GM21717 (cell line): ENCODE measurements around the gene CD70.
"Not testable (repeated sequence)": the region's sequence is repeated elsewhere in the genome, so short reads cannot be mapped to it uniquely, and the experiment has no call there.

Source experiments
- ATAC-seq: cut with Tn5 transposase; IDR thresholded peaks from one replicate; pipeline ENCODE4 v1.9.1; 2021; ENCODE audit warnings: mild to moderate bottlenecking, moderate library complexity; ENCODE audit not compliant: unreplicated experiment

Gene CD70

GRCh38 chr19:6590827-6591319 is at the start of gene CD70:
TSS of gene CD70 (minus strand) at chr19:6591150. CDS start at chr19:6591002, 148 bp downstream.
- ATAC-seq: no peak

DNA sequence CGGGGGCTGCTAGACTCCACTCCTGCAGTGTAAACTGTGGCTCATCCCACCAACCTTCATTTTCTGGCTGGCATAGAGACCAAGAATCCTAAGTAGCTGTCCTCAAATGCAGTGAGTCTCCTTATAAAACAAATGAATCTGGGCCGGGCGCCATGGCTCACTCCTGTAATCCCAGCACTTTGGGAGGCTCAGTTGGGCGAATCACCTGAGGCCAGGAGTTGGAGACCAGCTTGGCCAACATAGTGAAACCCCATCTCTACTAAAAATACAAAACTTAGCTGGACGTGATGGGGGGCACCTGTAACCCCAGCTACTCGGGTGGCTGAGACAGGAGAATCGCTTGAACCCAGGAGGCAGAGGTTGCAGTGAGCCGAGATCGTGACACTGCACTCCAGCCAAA is 49.4 kb upstream of the CD70 start:
- ATAC-seq: not testable (repeated sequence)

DNA sequence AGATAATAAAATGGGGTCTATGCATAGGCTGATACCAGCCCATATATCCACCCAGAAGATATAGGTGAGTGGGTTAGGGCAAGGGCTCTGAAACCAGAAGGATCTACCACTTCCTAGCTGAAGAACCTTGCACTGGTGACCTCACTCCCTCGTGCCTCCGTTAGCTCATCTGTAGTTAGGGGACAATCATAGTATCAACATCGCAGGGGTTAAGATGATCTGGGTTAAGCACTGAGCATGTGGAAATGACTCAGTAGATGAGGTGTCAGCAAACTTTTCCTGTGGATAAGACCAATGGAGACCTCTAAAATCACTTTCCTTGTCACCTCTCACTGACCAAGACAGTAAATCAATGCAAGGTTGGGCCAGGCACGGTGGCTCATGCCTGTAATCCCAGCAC is 48.5 kb upstream of the CD70 start:
- no peak for ATAC-seq

DNA sequence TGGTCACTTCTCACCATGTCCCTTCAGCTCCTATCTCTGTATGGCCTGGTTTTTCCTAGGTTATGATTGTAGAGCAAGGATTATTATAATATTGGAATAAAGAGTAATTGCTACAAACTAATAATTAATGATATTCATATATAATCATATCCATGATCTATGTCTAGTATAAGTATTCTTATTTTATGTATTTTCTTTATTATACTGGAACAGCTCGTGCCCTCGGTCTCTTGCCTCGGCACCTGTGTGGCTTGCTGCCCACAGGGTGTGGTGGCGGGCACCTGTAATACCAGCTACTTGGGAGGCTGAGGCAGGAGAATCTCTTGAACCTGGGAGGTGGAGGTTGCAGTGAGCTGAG is 42.5 kb upstream of the CD70 start:
- ATAC-seq: not testable (repeated sequence)

DNA sequence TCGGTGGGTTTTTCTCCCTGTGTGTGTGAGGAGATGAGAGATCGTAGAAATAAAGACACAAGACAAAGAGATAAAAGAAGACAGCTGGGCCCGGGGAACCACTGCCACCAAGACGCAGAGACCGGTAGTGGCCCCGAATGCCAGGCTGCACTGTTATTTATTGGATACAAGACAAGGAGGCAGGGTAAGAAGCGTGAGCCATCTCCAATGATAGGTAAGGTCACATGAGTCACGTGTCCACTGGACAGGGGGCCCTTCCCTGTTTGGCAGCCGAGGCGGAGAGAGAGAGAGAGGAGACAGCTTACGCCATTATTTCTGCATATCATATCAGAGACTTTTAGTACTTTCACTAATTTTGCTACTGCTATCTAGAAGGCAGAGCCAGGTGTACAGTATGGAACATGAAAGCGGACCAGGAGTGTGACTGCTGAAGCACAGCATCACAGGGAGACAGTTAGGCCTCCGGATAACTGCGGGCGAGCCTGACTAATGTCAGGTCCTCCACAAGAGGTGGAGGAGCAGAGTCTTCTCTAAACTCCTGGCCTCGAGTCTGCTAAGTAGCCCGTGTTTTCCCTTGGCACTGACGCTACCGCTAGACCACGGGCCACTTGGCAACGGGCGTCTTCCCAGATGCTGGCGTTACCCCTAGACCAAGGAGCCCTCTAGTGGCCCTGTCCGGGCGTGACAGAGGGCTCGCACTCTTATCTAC is 42.0 kb upstream of the CD70 start:
- not testable (repeated sequence) for ATAC-seq

GRCh38 chr19:6632002-6632621 is 41.2 kb upstream of the CD70 start:
- ATAC-seq: no peak

GRCh38 chr19:6626764-6627163 is 35.8 kb upstream of the CD70 start:
- no peak for ATAC-seq

DNA sequence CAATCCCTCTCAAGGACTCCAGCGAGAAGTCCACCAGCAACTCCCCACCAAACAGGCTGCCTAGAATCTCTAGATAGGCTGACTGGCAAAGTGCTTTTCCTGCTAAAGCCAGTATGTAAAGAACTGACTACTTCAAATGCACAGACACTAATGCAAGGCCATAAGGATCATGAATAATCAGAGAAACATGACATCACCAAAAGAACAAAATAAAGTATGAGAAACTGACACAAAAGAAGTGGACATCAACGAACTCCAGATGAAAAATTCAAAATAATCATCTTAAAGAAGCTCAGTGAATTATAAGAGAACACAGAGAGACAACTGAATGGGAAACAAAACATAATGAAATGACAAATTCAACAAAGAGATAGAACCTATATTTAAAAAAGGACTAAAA is 26.4 kb upstream of the CD70 start:
- no peak for ATAC-seq

- no peak for ATAC-seq
Measured at GRCh38 chr19:6616011-6616410, 25.1 kb upstream of the CD70 start.

GRCh38 chr19:6613711-6614110 is 22.8 kb upstream of the CD70 start:
- ATAC-seq: no peak

DNA sequence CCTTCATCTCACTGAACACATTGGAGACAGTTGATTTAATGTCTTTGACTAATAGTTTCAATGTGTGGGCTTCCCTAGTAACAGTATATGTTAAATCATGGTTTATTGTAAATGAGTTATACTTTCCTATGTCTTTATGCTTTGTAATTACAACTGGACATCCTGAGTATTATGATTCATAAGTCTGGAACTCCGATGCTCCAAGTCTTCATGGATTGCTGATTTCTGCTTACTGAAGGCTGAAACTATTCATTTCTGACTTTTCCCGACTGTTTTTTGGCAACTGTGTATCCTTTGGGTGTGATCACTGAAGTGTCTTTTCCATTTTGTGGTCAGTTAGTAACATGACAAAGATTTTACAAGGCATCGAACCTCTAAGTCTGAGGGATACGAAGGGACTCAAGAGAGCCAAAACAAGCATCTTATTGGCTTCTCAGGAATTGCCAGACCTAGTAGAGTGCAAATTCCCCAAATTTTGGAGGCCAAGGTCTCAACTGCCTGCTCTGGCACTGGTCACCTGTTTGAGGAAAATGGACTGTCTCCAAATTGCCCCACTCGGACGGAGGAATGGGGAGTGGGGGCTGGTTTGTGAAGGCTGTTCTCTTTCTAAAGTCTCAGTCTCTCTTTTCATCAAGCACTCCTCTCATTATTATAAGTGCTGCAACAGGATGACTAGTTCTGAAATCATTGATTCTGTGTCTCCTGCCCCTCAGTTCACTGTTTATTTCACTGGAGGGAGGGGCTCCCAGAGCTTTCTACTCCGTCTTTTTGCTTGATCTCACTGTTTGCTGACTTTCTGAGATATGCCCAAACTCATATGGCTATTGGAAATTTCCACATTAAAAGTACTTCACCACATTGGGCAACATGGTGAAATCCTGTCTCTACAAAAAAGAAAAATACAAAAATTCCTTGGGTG is 20.2 kb upstream of the CD70 start:
- ATAC-seq: no peak

GRCh38 chr19:6608940-6609339 is 18.0 kb upstream of the CD70 start:
- no peak for ATAC-seq

GRCh38 chr19:6608146-6608545 is 17.2 kb upstream of the CD70 start:
- not testable (repeated sequence) for ATAC-seq

DNA sequence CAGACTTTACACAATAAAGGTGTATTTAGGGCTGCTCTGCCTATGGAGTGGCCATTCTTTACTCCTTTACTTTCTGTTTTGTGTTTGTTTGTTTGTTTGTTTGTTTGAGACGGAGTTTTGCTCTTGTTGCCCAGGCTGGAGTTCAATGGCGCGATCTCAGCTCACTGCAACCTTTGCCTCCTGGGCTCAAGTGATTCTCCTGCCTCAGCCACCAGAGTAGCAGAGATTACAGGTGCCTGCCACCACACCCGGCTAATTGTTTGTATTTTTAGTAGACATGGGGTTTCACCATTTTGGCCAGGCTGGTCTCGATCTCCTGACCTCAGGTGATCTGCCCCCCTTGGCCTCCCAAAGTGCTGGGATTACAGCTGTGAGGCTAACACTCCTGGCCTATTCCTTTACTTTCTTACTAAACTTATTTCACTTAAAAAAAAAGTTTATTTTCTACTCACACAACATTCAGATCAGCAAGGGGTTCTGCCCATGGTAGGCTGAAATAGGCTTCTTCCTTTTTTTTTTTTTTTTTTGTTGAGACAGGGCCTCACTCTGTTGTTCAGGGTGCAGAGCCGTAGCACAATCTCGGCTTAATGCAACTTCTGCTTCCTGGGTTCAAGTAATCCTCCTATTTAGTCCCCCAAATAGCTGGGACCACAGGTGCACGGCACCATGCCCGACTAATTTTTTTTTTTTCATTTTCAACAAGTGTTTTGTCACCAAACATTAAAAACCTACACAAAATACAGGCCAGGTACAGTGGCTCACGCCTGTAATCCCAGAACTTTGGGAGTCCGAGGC is 15.5 kb upstream of the CD70 start:
- not testable (repeated sequence) for ATAC-seq

DNA sequence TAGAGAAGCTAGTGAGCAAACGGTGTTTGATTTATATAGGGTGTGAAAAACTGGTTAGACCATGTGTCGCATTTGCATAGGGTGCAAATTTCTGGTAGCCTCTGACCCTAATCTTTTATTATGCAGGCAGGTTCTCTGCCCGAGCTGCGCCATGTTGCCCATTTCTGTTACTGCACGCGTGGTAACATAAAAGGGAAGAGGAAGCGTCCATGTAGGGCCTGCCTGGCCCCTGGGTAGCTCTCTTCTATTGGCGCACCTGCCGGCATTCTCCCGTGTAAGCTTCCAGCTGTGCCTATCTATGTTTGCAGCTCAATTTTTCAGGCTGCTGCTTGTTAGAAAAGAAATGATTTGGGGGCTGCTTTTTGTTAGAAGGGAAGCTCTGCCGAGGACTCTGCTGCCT is 14.0 kb upstream of the CD70 start:
- ATAC-seq: no peak

- no peak for ATAC-seq
Measured at GRCh38 chr19:6602729-6603114, 11.8 kb upstream of the CD70 start.

GRCh38 chr19:6601537-6602052 is 10.6 kb upstream of the CD70 start:
- ATAC-seq: peak; percentile 73

DNA sequence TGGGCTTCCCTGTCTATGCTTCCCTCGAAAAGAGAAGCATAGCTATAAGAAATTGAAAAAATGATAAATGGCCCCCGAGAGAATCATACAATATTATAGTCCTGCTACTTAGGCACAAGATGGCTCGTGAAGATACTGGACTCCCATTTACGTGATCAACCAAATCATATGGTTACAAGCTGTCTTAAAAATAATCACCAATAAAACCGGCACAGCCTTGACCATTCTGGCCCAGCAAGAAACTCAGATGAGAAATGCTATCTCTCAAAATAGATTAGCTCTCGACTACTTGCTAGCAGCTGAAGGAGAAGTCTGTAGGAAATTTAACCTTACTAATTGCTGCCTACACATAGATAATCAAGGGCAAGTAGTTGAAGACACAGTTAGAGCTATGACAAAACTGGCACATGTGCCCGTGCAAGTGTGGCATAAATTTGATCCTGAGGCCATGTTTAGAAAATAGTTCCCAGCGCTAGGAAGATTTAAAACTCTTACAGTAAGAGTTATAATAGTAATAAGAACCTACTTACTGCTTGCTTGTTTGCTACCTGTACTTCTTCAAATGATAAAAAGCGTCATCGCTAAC is 10.1 kb upstream of the CD70 start:
- ATAC-seq: not testable (repeated sequence)

- no peak for ATAC-seq
Measured at GRCh38 chr19:6599866-6600454, 9.0 kb upstream of the CD70 start.
